ENCODE data around the gene SGPL1.

Gene SGPL1

GRCh38 chr10:70843333-70843732 is 27.6 kb downstream of the SGPL1 start:
- no peaks in the 10 kb centered on the region for H3K79me2 ChIP-seq (ENCODE audit: insufficient read depth, low read depth)

GRCh38 chr10:70843776-70844489 is 28.2 kb downstream of the SGPL1 start:
- Histone ChIP-seq H4K20me1 (ENCODE audit: insufficient read depth) (no peaks in the 10 kb centered on the region), H3K36me3 (ENCODE audit: insufficient read depth) (no peaks in the 10 kb centered on the region), H3K9ac (no peak overlapping the region), H3K27ac (no peak overlapping the region), H2AFZ (ENCODE audit: low read depth) (no peak overlapping the region), H3K27me3 (ENCODE audit: insufficient read depth, low read depth) (no peaks in the 10 kb centered on the region), H3K4me3 (IDR thresholded peaks at IDR 0.05; ENCODE audit: insufficient read depth, low read depth, low read length) (no peak overlapping the region), H3K4me1 (ENCODE audit: low read depth, poor library complexity, severe bottlenecking) (peaks cover 4% of the 10 kb centered on the region), H3K79me2 (ENCODE audit: insufficient read depth, low read depth) (no peaks in the 10 kb centered on the region), H3K4me2 (no peak overlapping the region)
- TF ChIP-seq CTCF (conservative IDR thresholded peaks at IDR 0.05; ENCODE audit: low read depth, low read length), result no peak

More at GRCh38 chr10:70843333-70843732, 27.6 kb downstream of the SGPL1 start:
- no peak overlapping the region for H2AFZ ChIP-seq (ENCODE audit: low read depth)
- H3K4me3 ChIP-seq (IDR thresholded peaks at IDR 0.05; ENCODE audit: insufficient read depth, low read depth, low read length), result no peak overlapping the region
- H3K27ac ChIP-seq, result no peak overlapping the region
- H3K4me1 ChIP-seq (ENCODE audit: low read depth, poor library complexity, severe bottlenecking), result no peaks in the 10 kb centered on the region
- no peak for TF ChIP-seq CTCF (conservative IDR thresholded peaks at IDR 0.05; ENCODE audit: low read depth, low read length)
- no peaks in the 10 kb centered on the region for H3K36me3 ChIP-seq (ENCODE audit: insufficient read depth)
- no peak overlapping the region for H3K9ac ChIP-seq
- H3K27me3 ChIP-seq (ENCODE audit: insufficient read depth, low read depth), result no peaks in the 10 kb centered on the region
- H3K4me2 ChIP-seq, result no peak overlapping the region
- H4K20me1 ChIP-seq (ENCODE audit: insufficient read depth), result no peaks in the 10 kb centered on the region

GRCh38 chr10:70845256-70845655 is 29.5 kb downstream of the SGPL1 start:
- no peak for TF ChIP-seq CTCF (conservative IDR thresholded peaks at IDR 0.05; ENCODE audit: low read depth, low read length)
- no peaks in the 10 kb centered on the region for H3K27me3 ChIP-seq (ENCODE audit: insufficient read depth, low read depth)
- H3K4me3 ChIP-seq (IDR thresholded peaks at IDR 0.05; ENCODE audit: insufficient read depth, low read depth, low read length), result no peak overlapping the region
- H3K36me3 ChIP-seq (ENCODE audit: insufficient read depth), result no peaks in the 10 kb centered on the region
- no peak overlapping the region for H3K4me2 ChIP-seq
- H4K20me1 ChIP-seq (ENCODE audit: insufficient read depth), result no peaks in the 10 kb centered on the region
- no peak overlapping the region for H3K27ac ChIP-seq
- H3K79me2 ChIP-seq (ENCODE audit: insufficient read depth, low read depth), result no peaks in the 10 kb centered on the region
- peaks cover 9% of the 10 kb centered on the region for H3K4me1 ChIP-seq (ENCODE audit: low read depth, poor library complexity, severe bottlenecking)
- H3K9ac ChIP-seq, result no peak overlapping the region
- no peak overlapping the region for H2AFZ ChIP-seq (ENCODE audit: low read depth)

GRCh38 chr10:70845816-70846215 is 30.1 kb downstream of the SGPL1 start:
- Histone ChIP-seq H3K4me2 (no peak overlapping the region), H3K4me3 (IDR thresholded peaks at IDR 0.05; ENCODE audit: insufficient read depth, low read depth, low read length) (no peak overlapping the region), H4K20me1 (ENCODE audit: insufficient read depth) (no peaks in the 10 kb centered on the region), H3K36me3 (ENCODE audit: insufficient read depth) (no peaks in the 10 kb centered on the region), H2AFZ (ENCODE audit: low read depth) (no peak overlapping the region), H3K27me3 (ENCODE audit: insufficient read depth, low read depth) (no peaks in the 10 kb centered on the region), H3K27ac (no peak overlapping the region), H3K9ac (no peak overlapping the region), H3K79me2 (ENCODE audit: insufficient read depth, low read depth) (no peaks in the 10 kb centered on the region), H3K4me1 (ENCODE audit: low read depth, poor library complexity, severe bottlenecking) (peaks cover 9% of the 10 kb centered on the region)
- no peak for TF ChIP-seq CTCF (conservative IDR thresholded peaks at IDR 0.05; ENCODE audit: low read depth, low read length)
